Measurements from ENCODE around the gene C10orf95. TPM values are rescaled to one million over a fixed set of nuclear protein-coding genes. Genes with fewer than 3 reads are reported as not detected.

The C10orf95 gene
- total and polyA plus RNA-seq, 2 of the 13 experiments (the other 11 are each of a cell fraction or from before 2014, with no cell fraction given) = 0.05 to 0.07 TPM

- TF ChIP-seq ZNF318 (CRISPR knock-in tag; IDR thresholded peaks at IDR 0.05) (0 out of 2 replicates have a peak, but pooled peaks have one; percentile 12), NR0B2 (CRISPR knock-in tag; IDR thresholded peaks at IDR 0.05) (no peak), HNF1B (CRISPR knock-in tag; IDR thresholded peaks at IDR 0.05) (peak; percentile 69; the same call in 1 of the 2 replicates), HHEX (CRISPR knock-in tag; IDR thresholded peaks at IDR 0.05) (no peak), LRRFIP1 (CRISPR knock-in tag; conservative IDR thresholded peaks at IDR 0.05) (no peak), TFAP4 (IDR thresholded peaks at IDR 0.05; ENCODE audit: borderline replicate concordance, low read depth) (peak; percentile 89; the same call in 1 of the 2 replicates), U2AF1 (optimal IDR thresholded peaks at IDR 0.05; ENCODE audit: low read depth, low read length) (no peak), DR1 (CRISPR knock-in tag; IDR thresholded peaks at IDR 0.05) (no peak), ZFP36L1 (CRISPR knock-in tag; IDR thresholded peaks at IDR 0.05) (no peak), ZNF496 (CRISPR knock-in tag; IDR thresholded peaks at IDR 0.05; ENCODE audit: insufficient replicate concordance) (no peak), DNMT3B (CRISPR knock-in tag; conservative IDR thresholded peaks at IDR 0.05) (no peak), HOXD1 (CRISPR knock-in tag; IDR thresholded peaks at IDR 0.05) (no peak)
These were observed 10.1 kb upstream of the C10orf95 start (continued) for GRCh38 chr10:102461187-102462054.
